ENCODE results near the gene KIRREL1. TPM values are rescaled to one million over a fixed set of nuclear protein-coding genes. Genes with fewer than 3 reads are reported as not detected.

KIRREL1 gene
- total and polyA plus RNA-seq, 7 donors, result 0.92 to 57.0 (median 29.0) TPM

DNA sequence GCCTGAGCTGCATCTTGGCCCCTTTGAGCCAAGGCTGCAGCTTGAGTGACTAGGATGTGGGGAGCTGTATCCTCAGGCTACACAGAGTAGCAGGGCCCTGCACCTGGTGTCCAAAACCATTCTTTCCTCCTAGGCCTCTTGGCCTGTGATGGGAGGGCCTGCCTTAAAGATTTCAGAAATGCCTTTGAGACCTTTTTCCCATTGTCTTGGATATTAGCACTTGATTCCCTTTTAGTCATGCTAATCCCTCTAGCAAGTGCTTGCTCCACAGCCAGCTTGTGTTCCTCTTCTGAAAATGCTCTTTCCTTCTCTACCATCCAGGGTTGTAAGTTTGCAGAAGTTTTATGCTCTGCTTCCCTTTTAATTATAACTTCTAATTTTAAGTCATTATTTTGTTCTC lies 21.7 kb upstream of the KIRREL1 start:
- Histone ChIP-seq H3K4me1 (peaks cover 0 to 18% (median 12%) of the 10 kb centered on the region in 4 donors), H3K4me3 (no peak overlapping the region), H3K27ac (no peak overlapping the region), H3K9me3 (peaks cover 0 to 3% (median 0%) of the 10 kb centered on the region in 4 donors), H3K36me3 (no peaks in the 10 kb centered on the region), H3K27me3 (peaks cover 0 to 4% (median 0%) of the 10 kb centered on the region in 3 donors)
- intact Hi-C loops (cut with DNase I), result no loop called here
- TF ChIP-seq EP300 (IDR thresholded peaks at IDR 0.05), result no peak
- no peak for TF ChIP-seq POLR2AphosphoS5 (IDR thresholded peaks at IDR 0.05)
- no peak for TF ChIP-seq POLR2A (IDR thresholded peaks at IDR 0.05)
- TF ChIP-seq, protein P1, sequence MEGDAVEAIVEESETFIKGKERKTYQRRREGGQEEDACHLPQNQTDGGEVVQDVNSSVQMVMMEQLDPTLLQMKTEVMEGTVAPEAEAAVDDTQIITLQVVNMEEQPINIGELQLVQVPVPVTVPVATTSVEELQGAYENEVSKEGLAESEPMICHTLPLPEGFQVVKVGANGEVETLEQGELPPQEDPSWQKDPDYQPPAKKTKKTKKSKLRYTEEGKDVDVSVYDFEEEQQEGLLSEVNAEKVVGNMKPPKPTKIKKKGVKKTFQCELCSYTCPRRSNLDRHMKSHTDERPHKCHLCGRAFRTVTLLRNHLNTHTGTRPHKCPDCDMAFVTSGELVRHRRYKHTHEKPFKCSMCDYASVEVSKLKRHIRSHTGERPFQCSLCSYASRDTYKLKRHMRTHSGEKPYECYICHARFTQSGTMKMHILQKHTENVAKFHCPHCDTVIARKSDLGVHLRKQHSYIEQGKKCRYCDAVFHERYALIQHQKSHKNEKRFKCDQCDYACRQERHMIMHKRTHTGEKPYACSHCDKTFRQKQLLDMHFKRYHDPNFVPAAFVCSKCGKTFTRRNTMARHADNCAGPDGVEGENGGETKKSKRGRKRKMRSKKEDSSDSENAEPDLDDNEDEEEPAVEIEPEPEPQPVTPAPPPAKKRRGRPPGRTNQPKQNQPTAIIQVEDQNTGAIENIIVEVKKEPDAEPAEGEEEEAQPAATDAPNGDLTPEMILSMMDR (IDR thresholded peaks at IDR 0.05), result no peak
- DNase-seq, result no peak

DNA sequence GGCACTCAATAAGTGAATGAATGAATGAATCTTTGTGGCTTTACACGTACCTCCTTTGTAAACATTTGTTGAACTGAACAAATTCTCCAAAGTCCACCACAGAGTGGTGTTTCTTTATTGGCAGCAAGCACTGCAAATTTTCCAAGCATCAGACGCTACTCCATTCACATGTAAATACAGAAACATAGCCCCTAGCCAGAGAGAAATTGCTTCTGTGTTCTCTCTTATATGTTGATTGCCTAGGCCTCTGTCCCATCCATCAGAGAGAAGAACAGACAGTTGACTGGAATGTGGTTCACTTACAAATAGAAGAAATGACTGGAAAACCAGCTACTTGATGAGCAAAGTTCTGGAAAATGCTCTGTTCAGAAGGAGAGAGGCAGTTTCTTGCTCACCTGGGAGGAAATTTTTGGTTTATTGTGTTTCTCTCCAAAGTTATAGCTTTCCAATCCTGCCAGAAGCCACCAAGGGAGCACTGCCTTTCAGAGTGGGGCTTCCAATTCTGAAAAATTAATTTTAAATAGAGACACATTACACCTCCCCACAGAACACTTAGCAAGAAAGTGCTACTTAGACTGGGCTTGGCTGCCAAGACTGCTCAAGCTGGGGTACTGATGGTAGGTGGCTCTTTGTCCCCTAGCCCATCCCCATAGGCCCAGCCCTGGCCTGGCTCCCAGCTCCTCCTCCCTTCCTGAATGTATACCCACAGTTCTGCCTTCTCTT lies 18.1 kb upstream of the KIRREL1 start:
- 60 to 76% methylated on average over 2 of the region's 2 CpGs for WGBS, 2 donors

GRCh38 chr1:157976888-157977287 lies 16.6 kb upstream of the KIRREL1 start:
- Histone ChIP-seq H3K36me3 (no peaks in the 10 kb centered on the region), H3K27me3 (peaks cover 0 to 11% (median 0%) of the 10 kb centered on the region in 3 donors), H3K9me3 (no peaks in the 10 kb centered on the region), H3K4me3 (no peak overlapping the region), H3K4me1 (no peaks in the 10 kb centered on the region), H3K27ac (no peak overlapping the region)
- 85 to 91% methylated on average over 2 of the region's 2 CpGs for WGBS, 2 donors
- DNase-seq, result no peak
- intact Hi-C loops (cut with DNase I), result no loop called here
- TF ChIP-seq POLR2A (IDR thresholded peaks at IDR 0.05) (no peak), POLR2AphosphoS5 (IDR thresholded peaks at IDR 0.05) (no peak), EP300 (IDR thresholded peaks at IDR 0.05) (no peak)
- TF ChIP-seq, protein P1 (IDR thresholded peaks at IDR 0.05), result no peak

More for the DNA sequence above, 18.1 kb upstream of the KIRREL1 start:
- no peaks in the 10 kb centered on the region for H3K36me3 ChIP-seq
- H3K27ac ChIP-seq, result no peak overlapping the region
- H3K4me1 ChIP-seq, result no peaks in the 10 kb centered on the region
- intact Hi-C loops (cut with DNase I), result no loop called here
- H3K4me3 ChIP-seq, result no peak overlapping the region
- DNase-seq, result no peak
- TF ChIP-seq POLR2AphosphoS5 (IDR thresholded peaks at IDR 0.05) (no peak), POLR2A (IDR thresholded peaks at IDR 0.05) (no peak), EP300 (IDR thresholded peaks at IDR 0.05) (no peak)
- TF ChIP-seq, protein P1 (IDR thresholded peaks at IDR 0.05), result no peak
- H3K27me3 ChIP-seq, result peaks cover 0 to 11% (median 0%) of the 10 kb centered on the region in 3 donors
- H3K9me3 ChIP-seq, result no peaks in the 10 kb centered on the region

GRCh38 chr1:157978586-157979403 lies 14.7 kb upstream of the KIRREL1 start:
- Histone ChIP-seq H3K27ac (peak overlapping the region in 3 of 4 donors; percentile 22 to 28 (median 24)), H3K4me1 (no peaks in the 10 kb centered on the region), H3K4me3 (peak overlapping the region in 3 of 4 donors; percentile 19 to 31 (median 28)), H3K9me3 (no peaks in the 10 kb centered on the region), H3K27me3 (peaks cover 0 to 11% (median 0%) of the 10 kb centered on the region in 3 donors), H3K36me3 (no peaks in the 10 kb centered on the region)
- intact Hi-C loops (cut with DNase I), result no loop called here
- DNase-seq, result no peak
- 14 to 27% methylated on average over 38 of the region's 38 CpGs for WGBS, 2 donors
- TF ChIP-seq EP300 (IDR thresholded peaks at IDR 0.05) (no peak), POLR2AphosphoS5 (IDR thresholded peaks at IDR 0.05) (no peak), POLR2A (IDR thresholded peaks at IDR 0.05) (no peak)
- TF ChIP-seq, protein P1 (IDR thresholded peaks at IDR 0.05), result no peak
